NAMALWA (cell line): Measurements from ENCODE around the gene PRMT2.
A peak's percentile ranks its signal among the peaks of the same experiment; 100 is the strongest.
"Not testable (repeated sequence)": the region's sequence is repeated elsewhere in the genome, so short reads cannot be mapped to it uniquely, and the experiment has no call there.

Source experiments
- DNase-seq: peaks from one replicate; pipeline ENCODE4 v3.0.0-alpha.2; 2015; ENCODE audit warnings: low spot score

The PRMT2 gene

GRCh38 chr21:46617267-46618051, 18.0 kb upstream of the PRMT2 start:
- DNase-seq, result no peak

- DNase-seq, result no peak
These were observed 16.6 kb upstream of the PRMT2 start for GRCh38 chr21:46618738-46619379.

GRCh38 chr21:46619846-46620245, 15.6 kb upstream of the PRMT2 start:
- no peak for DNase-seq

GRCh38 chr21:46620846-46621245, 14.6 kb upstream of the PRMT2 start:
- no peak for DNase-seq

GRCh38 chr21:46621457-46622182, 13.9 kb upstream of the PRMT2 start:
- no peak for DNase-seq

GRCh38 chr21:46622226-46622625, 13.2 kb upstream of the PRMT2 start:
- DNase-seq, result no peak

- no peak for DNase-seq
These were observed 11.4 kb upstream of the PRMT2 start for GRCh38 chr21:46624050-46624449.

- no peak for DNase-seq
These were observed 9.7 kb upstream of the PRMT2 start for GRCh38 chr21:46625759-46626158.

- no peak for DNase-seq
These were observed 8.9 kb upstream of the PRMT2 start for GRCh38 chr21:46626536-46626935.

- DNase-seq, result no peak
These were observed 8.4 kb upstream of the PRMT2 start for GRCh38 chr21:46626975-46627501.

- no peak for DNase-seq
These were observed 7.7 kb upstream of the PRMT2 start for GRCh38 chr21:46627726-46628125.

GRCh38 chr21:46628868-46629267, 6.6 kb upstream of the PRMT2 start:
- no peak for DNase-seq

GRCh38 chr21:46630915-46631314, 4.6 kb upstream of the PRMT2 start:
- DNase-seq, result not testable (repeated sequence)

GRCh38 chr21:46633566-46633965, 1.9 kb upstream of the PRMT2 start:
- DNase-seq, result no peak

GRCh38 chr21:46634427-46634826, 1.0 kb upstream of the PRMT2 start:
- DNase-seq, result peak; percentile 16

GRCh38 chr21:46634966-46635323, 529 bp upstream of the PRMT2 start:
- DNase-seq, result peak; percentile 75

- DNase-seq, result no peak
These were observed 673 bp downstream of the PRMT2 start for GRCh38 chr21:46636181-46636512.

GRCh38 chr21:46636550-46637285, 1.2 kb downstream of the PRMT2 start:
- DNase-seq, result no peak

- no peak for DNase-seq
These were observed 2.7 kb downstream of the PRMT2 start for GRCh38 chr21:46637952-46638746.

GRCh38 chr21:46639489-46640386, 4.3 kb downstream of the PRMT2 start:
- DNase-seq, result no peak
